ENCODE measurements around the gene CRYAB. TPM values are rescaled to one million over a fixed set of nuclear protein-coding genes. Genes with fewer than 3 reads are reported as not detected.
A peak's percentile ranks its signal among the peaks of the same experiment; 100 is the strongest.

CRYAB gene
- total and polyA plus RNA-seq, 8 donors = 26.7 to 89.2 (median 34.8) TPM

GRCh38 chr11:111939836-111940604 is 28.4 kb upstream of the CRYAB start:
- DNase-seq = no peak
- Histone ChIP-seq H3K27me3 (no peaks in the 10 kb centered on the region), H3K36me3 (no peaks in the 10 kb centered on the region), H3K4me1 (peaks cover 20 to 38% of the 10 kb centered on the region in 2 donors), H3K9me3 (no peaks in the 10 kb centered on the region), H3K4me3 (no peak overlapping the region), H3K27ac (no peak overlapping the region)
- intact Hi-C loops (cut with DNase I) = loop anchor here in 1 of 2 donors (5.0 kb wide), 1 partner anchor 37 kb away; no protein-coding TSS in a partner anchor
- TF ChIP-seq CTCF (IDR thresholded peaks at IDR 0.05) = no peak
- ATAC-seq = no peak

- Histone ChIP-seq H3K4me3 (peak overlapping the region in 1 of 2 donors; percentile 62), H3K4me1 (peaks cover 13 to 40% of the 10 kb centered on the region in 2 donors), H3K9me3 (no peaks in the 10 kb centered on the region), H3K27ac (no peak overlapping the region), H3K27me3 (no peaks in the 10 kb centered on the region), H3K36me3 (no peaks in the 10 kb centered on the region)
- DNase-seq = no peak
- ATAC-seq = peak; percentile 34
- intact Hi-C loops (cut with DNase I) = loop anchor here in 1 of 2 donors (5.0 kb wide), 1 partner anchor 39 kb away; no protein-coding TSS in a partner anchor
- TF ChIP-seq CTCF (IDR thresholded peaks at IDR 0.05) = no peak
Measured at GRCh38 chr11:111938687-111939160, 27.2 kb upstream of the CRYAB start.

- H3K27me3 ChIP-seq = no peaks in the 10 kb centered on the region
- DNase-seq (no peak), ATAC-seq (no peak)
- H3K9me3 ChIP-seq = no peaks in the 10 kb centered on the region
- H3K4me3 ChIP-seq = peak overlapping the region in 1 of 2 donors; percentile 62
- no peaks in the 10 kb centered on the region for H3K36me3 ChIP-seq
- no peak for TF ChIP-seq CTCF (IDR thresholded peaks at IDR 0.05)
- peak overlapping the region in 1 of 2 donors; percentile 45 for H3K27ac ChIP-seq
- intact Hi-C loops (cut with DNase I) = loop anchor here in 1 of 2 donors (5.0 kb wide), 1 partner anchor 39 kb away; no protein-coding TSS in a partner anchor
- peaks cover 13 to 41% of the 10 kb centered on the region in 2 donors for H3K4me1 ChIP-seq
Measured at GRCh38 chr11:111937844-111938243, 26.3 kb upstream of the CRYAB start.

- intact Hi-C loops (cut with DNase I) = loop anchor here in 1 of 2 donors (5.0 kb wide), 1 partner anchor 40 kb away; no protein-coding TSS in a partner anchor
- Histone ChIP-seq H3K4me1 (peaks cover 13 to 41% of the 10 kb centered on the region in 2 donors), H3K4me3 (peak overlapping the region; percentile 52 to 62), H3K36me3 (no peaks in the 10 kb centered on the region), H3K9me3 (no peaks in the 10 kb centered on the region), H3K27me3 (no peaks in the 10 kb centered on the region), H3K27ac (peak overlapping the region; percentile 7 to 45)
- DNase-seq (no peak), ATAC-seq (peak; percentile 31)
- TF ChIP-seq CTCF (IDR thresholded peaks at IDR 0.05) = no peak
Measured at GRCh38 chr11:111937461-111937769, 25.8 kb upstream of the CRYAB start.

GRCh38 chr11:111936040-111936540 is 24.5 kb upstream of the CRYAB start:
- Histone ChIP-seq H3K27ac (peak overlapping the region in 1 of 2 donors; percentile 8), H3K4me1 (peaks cover 13 to 48% of the 10 kb centered on the region in 2 donors), H3K36me3 (no peaks in the 10 kb centered on the region), H3K4me3 (peak overlapping the region in 1 of 2 donors; percentile 62), H3K27me3 (no peaks in the 10 kb centered on the region), H3K9me3 (no peaks in the 10 kb centered on the region)
- intact Hi-C loops (cut with DNase I) = loop anchor here in 1 of 2 donors (5.0 kb wide), 1 partner anchor 41 kb away; no protein-coding TSS in a partner anchor
- no peak for TF ChIP-seq CTCF (IDR thresholded peaks at IDR 0.05)
- no peak for ATAC-seq
- DNase-seq = no peak
